Neural progenitor cell (in vitro differentiated cells): ENCODE data around the gene DNAH3. TPM values are rescaled to one million over a fixed set of nuclear protein-coding genes. Genes with fewer than 3 reads are reported as not detected.

Experiments used
- DNase-seq: peaks from one replicate; pipeline ENCODE4 v3.0.0-alpha.2; 2016; ENCODE audit warnings: low spot score
- H2AFZ ChIP-seq: fragments of 200-600 bp; sonication (generic); replicated peaks from 2 replicates; pipeline ENCODE4 v1.6.1; 2016; ENCODE audit warnings: antibody characterized with exemption
- H3F3A ChIP-seq: fragments of 200-600 bp; sonication (generic); 2 replicates; pipeline ENCODE4 v1.6.1; 2016; ENCODE audit warnings: antibody characterized with exemption, low read depth
- H3K27ac ChIP-seq: fragments of 200-600 bp; sonication (generic); 2 replicates; pipeline ENCODE4 v1.5.1; 2016; ENCODE audit warnings: mild to moderate bottlenecking
- H3K27me3 ChIP-seq: fragments of 200-600 bp; sonication (generic); 2 replicates; pipeline ENCODE4 v1.6.1; 2016; ENCODE audit warnings: mild to moderate bottlenecking, moderate library complexity
- H3K36me3 ChIP-seq: fragments of 200-600 bp; sonication (generic); 2 replicates; pipeline ENCODE4 v1.5.1; 2016
- H3K4me1 ChIP-seq: fragments of 200-600 bp; sonication (generic); 2 replicates; pipeline ENCODE4 v1.6.1; 2016; ENCODE audit warnings: mixed run types
- H3K4me2 ChIP-seq: fragments of 200-600 bp; sonication (generic); 2 replicates; pipeline ENCODE4 v1.6.1; 2016
- H3K4me3 ChIP-seq: fragments of 200-600 bp; sonication (generic); 2 replicates; pipeline ENCODE4 v1.5.1; 2016
- H3K79me2 ChIP-seq: fragments of 200-600 bp; sonication (generic); 2 replicates; pipeline ENCODE4 v1.6.1; 2016; ENCODE audit warnings: low read depth
- H3K9ac ChIP-seq: fragments of 200-600 bp; sonication (generic); 2 replicates; pipeline ENCODE4 v1.6.1; 2016
- H3K9me3 ChIP-seq: fragments of 200-600 bp; sonication (generic); 2 replicates; pipeline ENCODE4 v1.5.1; 2016; ENCODE audit warnings: low read depth
- H4K20me1 ChIP-seq: fragments of 200-600 bp; sonication (generic); 2 replicates; pipeline ENCODE4 v1.6.1; 2016; ENCODE audit warnings: low read depth
- H3K27ac Mint-ChIP-seq: 3 replicates; pipeline ENCODE4 v1.8.0; 2021; ENCODE audit warnings: mixed read lengths
- H3K27me3 Mint-ChIP-seq: 2 replicates; pipeline ENCODE4 v1.8.0; 2022; ENCODE audit warnings: low read depth, mild to moderate bottlenecking, inconsistent platforms, moderate library complexity, mixed read lengths; ENCODE audit not compliant: insufficient read depth
- H3K36me3 Mint-ChIP-seq: 3 replicates; pipeline ENCODE4 v1.8.0; 2021; ENCODE audit warnings: mixed read lengths
- H3K4me1 Mint-ChIP-seq: 3 replicates; pipeline ENCODE4 v1.8.0; 2021; ENCODE audit warnings: mixed read lengths
- H3K4me3 Mint-ChIP-seq: 3 replicates; pipeline ENCODE4 v1.8.0; 2021; ENCODE audit warnings: mild to moderate bottlenecking, moderate library complexity, mixed read lengths
- H3K9me3 Mint-ChIP-seq: 3 replicates; pipeline ENCODE4 v1.8.0; 2020; ENCODE audit warnings: mixed read lengths
- CTCF ChIP-seq: fragments of 200-600 bp; sonication (generic); IDR thresholded peaks from 2 replicates; pipeline ENCODE4 v1.5.1; 2017; ENCODE audit warnings: antibody characterized with exemption, mild to moderate bottlenecking
- EZH2 ChIP-seq: fragments of 200-600 bp; sonication (generic); IDR thresholded peaks from 2 replicates; pipeline ENCODE4 v1.6.1; 2017; ENCODE audit warnings: antibody characterized with exemption, mild to moderate bottlenecking, moderate library complexity
- EZH2phosphoT487 ChIP-seq: fragments of 200-600 bp; sonication (generic); IDR thresholded peaks from 2 replicates; pipeline ENCODE4 v1.6.1; 2017; ENCODE audit warnings: antibody characterized with exemption
- total RNA-seq: library from RNA; depleted of rRNA; stranded (reverse); fragments of >200 nt; gene quantifications from 2 replicates; pipeline ENCODE4 v1.2.3, GENCODE V29; 2015; ENCODE audit warnings: low replicate concordance

Gene DNAH3
- total RNA-seq, 1 donor from 2014 or later = 0.92 TPM

GRCh38 chr16:21023509-21024202, 127.0 kb downstream of the DNAH3 start:
- Mint-ChIP-seq H3K9me3 (no peaks in the 10 kb centered on the region), H3K4me3 (no peak overlapping the region), H3K36me3 (no peaks in the 10 kb centered on the region), H3K27ac (no peak overlapping the region), H3K4me1 (peaks cover under 1% of the 10 kb centered on the region), H3K27me3 (peaks cover 5% of the 10 kb centered on the region)
- Histone ChIP-seq H3K9me3 (no peaks in the 10 kb centered on the region), H3K4me1 (no peaks in the 10 kb centered on the region), H3K4me2 (no peak overlapping the region), H2AFZ (no peak overlapping the region), H3K4me3 (no peak overlapping the region), H3K79me2 (no peaks in the 10 kb centered on the region), H4K20me1 (no peaks in the 10 kb centered on the region), H3K27me3 (no peaks in the 10 kb centered on the region), H3F3A (no peaks in the 10 kb centered on the region), H3K36me3 (no peaks in the 10 kb centered on the region), H3K27ac (no peak overlapping the region), H3K9ac (no peak overlapping the region)
- TF ChIP-seq EZH2phosphoT487 (no peak), EZH2 (no peak), CTCF (no peak)
- DNase-seq = no peak

GRCh38 chr16:21021316-21021715, 129.3 kb downstream of the DNAH3 start:
- no peak for DNase-seq
- no peaks in the 10 kb centered on the region for H4K20me1 ChIP-seq
- no peak overlapping the region for H3K4me3 ChIP-seq
- Mint-ChIP-seq H3K27me3 (peaks cover 5% of the 10 kb centered on the region), H3K36me3 (no peaks in the 10 kb centered on the region), H3K4me3 (no peak overlapping the region), H3K9me3 (no peaks in the 10 kb centered on the region), H3K4me1 (no peaks in the 10 kb centered on the region), H3K27ac (no peak overlapping the region)
- H3K4me1 ChIP-seq = no peaks in the 10 kb centered on the region
- no peaks in the 10 kb centered on the region for H3K27me3 ChIP-seq
- H3K9ac ChIP-seq = no peak overlapping the region
- H2AFZ ChIP-seq = no peak overlapping the region
- no peaks in the 10 kb centered on the region for H3K79me2 ChIP-seq
- H3K4me2 ChIP-seq = no peak overlapping the region
- H3K36me3 ChIP-seq = no peaks in the 10 kb centered on the region
- H3K27ac ChIP-seq = no peak overlapping the region
- no peaks in the 10 kb centered on the region for H3K9me3 ChIP-seq
- H3F3A ChIP-seq = no peaks in the 10 kb centered on the region
- TF ChIP-seq EZH2phosphoT487 (no peak), EZH2 (no peak), CTCF (no peak)

GRCh38 chr16:21009815-21010214, 140.8 kb downstream of the DNAH3 start:
- Histone ChIP-seq H2AFZ (no peak overlapping the region), H3K4me1 (no peaks in the 10 kb centered on the region), H3F3A (no peaks in the 10 kb centered on the region), H3K9me3 (no peaks in the 10 kb centered on the region), H3K36me3 (no peaks in the 10 kb centered on the region), H3K4me3 (no peak overlapping the region), H3K79me2 (no peaks in the 10 kb centered on the region), H3K9ac (no peak overlapping the region), H4K20me1 (no peaks in the 10 kb centered on the region), H3K27ac (no peak overlapping the region), H3K4me2 (no peak overlapping the region), H3K27me3 (no peaks in the 10 kb centered on the region)
- Mint-ChIP-seq H3K9me3 (peaks cover 6% of the 10 kb centered on the region), H3K4me1 (no peaks in the 10 kb centered on the region), H3K36me3 (no peaks in the 10 kb centered on the region), H3K27ac (no peak overlapping the region), H3K27me3 (no peaks in the 10 kb centered on the region), H3K4me3 (no peak overlapping the region)
- no peak for DNase-seq
- TF ChIP-seq CTCF (no peak), EZH2 (no peak), EZH2phosphoT487 (no peak)
